ENCODE measurements around the gene MRPL10.

DNA sequence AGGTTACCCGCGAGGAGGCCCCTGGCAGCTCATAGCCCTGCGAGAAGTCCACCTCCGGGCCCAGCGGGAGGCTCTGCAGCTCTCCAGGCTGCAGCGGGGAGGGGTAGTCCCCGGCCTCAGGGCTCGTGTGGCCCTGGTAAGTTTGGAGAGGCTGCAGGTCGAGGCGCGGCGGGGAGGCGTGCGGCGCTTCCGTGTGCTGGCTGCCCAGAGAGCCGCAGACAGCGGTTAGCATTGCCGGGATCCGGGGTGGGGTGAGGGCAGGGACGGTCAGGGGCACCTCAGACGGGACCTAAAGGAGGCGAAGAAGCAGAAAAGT is 16.8 kb upstream of the MRPL10 start:
- TF ChIP-seq CTCF (IDR thresholded peaks at IDR 0.05; ENCODE audit: low read length) (no peak), EZH2 (optimal IDR thresholded peaks at IDR 0.05; ENCODE audit: low read depth, low read length) (no peak)

Data from MM.1S (cell line).